Measurements from ENCODE around the gene DIAPH2. TPM values are rescaled to one million over a fixed set of nuclear protein-coding genes. Genes with fewer than 3 reads are reported as not detected.

DIAPH2 gene
- total RNA-seq, 1 donor from 2014 or later = 34.2 TPM

DNA sequence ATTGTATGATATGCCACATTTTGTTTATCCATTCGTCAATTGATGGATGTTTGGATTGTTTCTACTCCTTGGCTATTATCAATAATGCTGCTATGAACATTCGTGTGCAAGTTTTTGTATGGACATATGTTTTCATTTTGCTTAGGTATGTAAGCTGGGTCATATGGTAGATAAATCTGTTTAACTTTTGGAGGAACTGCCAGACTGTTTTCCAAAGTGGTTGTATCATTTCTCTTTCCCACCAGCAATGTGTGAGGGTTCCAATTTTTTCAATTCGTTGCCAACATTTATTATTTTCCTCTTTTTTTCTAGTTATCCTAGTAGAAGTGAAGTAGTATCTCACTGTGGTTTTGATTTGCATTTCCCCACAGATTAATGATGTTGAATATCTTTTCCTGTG lies 71.8 kb downstream of the DIAPH2 start:
- Histone ChIP-seq H3K27me3 (ENCODE audit: low read depth) (no peaks in the 10 kb centered on the region), H3K4me1 (no peaks in the 10 kb centered on the region), H3K36me3 (peaks cover 5% of the 10 kb centered on the region), H3K9me3 (no peaks in the 10 kb centered on the region), H3K27ac (no peak overlapping the region), H3K4me3 (no peak overlapping the region)
- ATAC-seq (no peak), DNase-seq (no peak)
- TF ChIP-seq, protein P1, sequence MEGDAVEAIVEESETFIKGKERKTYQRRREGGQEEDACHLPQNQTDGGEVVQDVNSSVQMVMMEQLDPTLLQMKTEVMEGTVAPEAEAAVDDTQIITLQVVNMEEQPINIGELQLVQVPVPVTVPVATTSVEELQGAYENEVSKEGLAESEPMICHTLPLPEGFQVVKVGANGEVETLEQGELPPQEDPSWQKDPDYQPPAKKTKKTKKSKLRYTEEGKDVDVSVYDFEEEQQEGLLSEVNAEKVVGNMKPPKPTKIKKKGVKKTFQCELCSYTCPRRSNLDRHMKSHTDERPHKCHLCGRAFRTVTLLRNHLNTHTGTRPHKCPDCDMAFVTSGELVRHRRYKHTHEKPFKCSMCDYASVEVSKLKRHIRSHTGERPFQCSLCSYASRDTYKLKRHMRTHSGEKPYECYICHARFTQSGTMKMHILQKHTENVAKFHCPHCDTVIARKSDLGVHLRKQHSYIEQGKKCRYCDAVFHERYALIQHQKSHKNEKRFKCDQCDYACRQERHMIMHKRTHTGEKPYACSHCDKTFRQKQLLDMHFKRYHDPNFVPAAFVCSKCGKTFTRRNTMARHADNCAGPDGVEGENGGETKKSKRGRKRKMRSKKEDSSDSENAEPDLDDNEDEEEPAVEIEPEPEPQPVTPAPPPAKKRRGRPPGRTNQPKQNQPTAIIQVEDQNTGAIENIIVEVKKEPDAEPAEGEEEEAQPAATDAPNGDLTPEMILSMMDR (IDR thresholded peaks at IDR 0.05) = no peak
- intact Hi-C loops (cut with DNase I) = no loop called here

GRCh38 chrX:96761566-96761965 lies 76.9 kb downstream of the DIAPH2 start:
- ATAC-seq (no peak), DNase-seq (no peak)
- H3K9me3 ChIP-seq = no peaks in the 10 kb centered on the region
- H3K27ac ChIP-seq = no peak overlapping the region
- no peaks in the 10 kb centered on the region for H3K27me3 ChIP-seq (ENCODE audit: low read depth)
- intact Hi-C loops (cut with DNase I) = no loop called here
- TF ChIP-seq, protein P1 (IDR thresholded peaks at IDR 0.05) = no peak
- H3K36me3 ChIP-seq = peaks cover 5% of the 10 kb centered on the region
- H3K4me3 ChIP-seq = no peak overlapping the region
- no peaks in the 10 kb centered on the region for H3K4me1 ChIP-seq

DNA sequence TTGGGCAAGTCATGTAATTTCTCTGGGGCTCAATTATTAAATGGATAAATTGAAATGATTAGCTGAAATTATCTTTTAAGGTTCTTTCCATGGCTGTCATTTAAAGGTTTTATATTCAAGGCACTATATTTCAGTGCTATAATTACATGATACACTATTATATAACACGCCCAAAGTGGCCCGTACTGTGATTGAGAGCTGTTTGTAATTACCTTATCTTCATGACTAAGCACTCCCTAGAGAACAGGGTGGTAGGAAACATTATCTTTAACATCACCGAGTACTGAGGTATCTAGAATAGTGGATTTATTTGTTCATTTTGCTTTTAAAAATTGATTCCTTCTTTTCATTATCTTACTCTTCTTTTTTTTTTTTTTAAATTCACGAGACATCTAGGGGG lies 79.0 kb downstream of the DIAPH2 start:
- DNase-seq (no peak), ATAC-seq (peak in 1 of 2 donors; percentile 63)
- no peak overlapping the region for H3K4me3 ChIP-seq
- TF ChIP-seq, protein P1 (IDR thresholded peaks at IDR 0.05) = no peak
- no peak overlapping the region for H3K27ac ChIP-seq
- H3K36me3 ChIP-seq = peaks cover 1% of the 10 kb centered on the region
- no peaks in the 10 kb centered on the region for H3K9me3 ChIP-seq
- no peaks in the 10 kb centered on the region for H3K4me1 ChIP-seq
- intact Hi-C loops (cut with DNase I) = no loop called here
- H3K27me3 ChIP-seq (ENCODE audit: low read depth) = no peaks in the 10 kb centered on the region

GRCh38 chrX:96764864-96765263 lies 80.2 kb downstream of the DIAPH2 start:
- Histone ChIP-seq H3K27me3 (ENCODE audit: low read depth) (no peaks in the 10 kb centered on the region), H3K27ac (no peak overlapping the region), H3K36me3 (no peaks in the 10 kb centered on the region), H3K4me3 (no peak overlapping the region), H3K9me3 (no peaks in the 10 kb centered on the region), H3K4me1 (no peaks in the 10 kb centered on the region)
- intact Hi-C loops (cut with DNase I) = no loop called here
- ATAC-seq (peak in 1 of 2 donors; percentile 50), DNase-seq (no peak)
- TF ChIP-seq, protein P1 (IDR thresholded peaks at IDR 0.05) = no peak

GRCh38 chrX:96770315-96770714 lies 85.7 kb downstream of the DIAPH2 start:
- Histone ChIP-seq H3K4me1 (no peaks in the 10 kb centered on the region), H3K27me3 (ENCODE audit: low read depth) (no peaks in the 10 kb centered on the region), H3K9me3 (no peaks in the 10 kb centered on the region), H3K4me3 (no peak overlapping the region), H3K36me3 (no peaks in the 10 kb centered on the region), H3K27ac (no peak overlapping the region)
- DNase-seq (no peak), ATAC-seq (no peak)
- TF ChIP-seq, protein P1 (IDR thresholded peaks at IDR 0.05) = no peak
- intact Hi-C loops (cut with DNase I) = no loop called here

DNA sequence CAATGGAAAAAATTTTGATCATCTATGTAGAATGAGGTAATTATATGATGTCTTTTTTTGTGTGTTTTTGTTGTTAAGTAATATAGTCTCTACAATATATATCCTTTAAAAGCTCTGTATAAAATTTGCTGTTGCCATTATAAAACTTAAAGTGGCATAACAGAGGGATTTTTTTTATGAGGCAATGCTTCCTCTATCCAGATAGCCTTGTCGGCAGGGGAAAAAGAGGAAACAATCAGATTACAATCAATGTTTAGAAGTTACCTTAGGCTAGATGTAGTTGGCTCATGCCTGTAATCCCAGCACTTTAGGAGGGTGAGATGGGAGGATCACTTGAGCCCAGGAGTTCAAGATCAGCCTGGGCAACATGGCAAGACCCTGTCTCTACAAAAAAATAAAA lies 86.8 kb downstream of the DIAPH2 start:
- no peak overlapping the region for H3K4me3 ChIP-seq
- no peak for DNase-seq
- H3K27ac ChIP-seq = no peak overlapping the region
- no peaks in the 10 kb centered on the region for H3K36me3 ChIP-seq
- no peaks in the 10 kb centered on the region for H3K27me3 ChIP-seq (ENCODE audit: low read depth)
- intact Hi-C loops (cut with DNase I) = no loop called here
- ATAC-seq = no peak
- H3K9me3 ChIP-seq = no peaks in the 10 kb centered on the region
- TF ChIP-seq, protein P1 (IDR thresholded peaks at IDR 0.05) = no peak
- no peaks in the 10 kb centered on the region for H3K4me1 ChIP-seq

All from lower lobe of right lung (tissue), 2 donors.